HCT116 (cell line): ENCODE data around the gene ACOT7.

Experiments used
- CTCF ChIP-seq, 3 experiments: fragments of 200-600 bp in 1 of 3; sonication (generic) in 1 of 3; IDR thresholded peaks in 2 of 3; conservative IDR thresholded peaks in 1 of 3; 2 replicates each; pipeline ENCODE4 v1.5.1; 2012 to 2017; ENCODE audit warnings: low read depth in 2 of 3, low read length in 2 of 3, antibody characterized with exemption in 1 of 3, borderline replicate concordance in 1 of 3, control low read depth in 1 of 3, mild to moderate bottlenecking in 1 of 3, mixed read lengths in 1 of 3, mixed run types in 1 of 3, moderate library complexity in 1 of 3; ENCODE audit not compliant: insufficient read depth in 1 of 3
- EZH2 ChIP-seq: fragments of 200-600 bp; sonication (generic); IDR thresholded peaks from 2 replicates; pipeline ENCODE4 v1.6.1; 2017; ENCODE audit warnings: antibody characterized with exemption, mixed run types
- RAD21 ChIP-seq: IDR thresholded peaks from 2 replicates; pipeline ENCODE4 v1.6.1; 2012; ENCODE audit warnings: low read depth, mild to moderate bottlenecking

- no peak for TF ChIP-seq CTCF (IDR thresholded peaks at IDR 0.05 in 2 of 3, conservative IDR thresholded peaks at IDR 0.05 in 1 of 3; ENCODE audit: borderline replicate concordance in 1 of 3, insufficient read depth in 1 of 3, low read depth in 2 of 3, low read length in 2 of 3)
- no peak for TF ChIP-seq EZH2
- TF ChIP-seq RAD21, result no peak
Observed at GRCh38 chr1:6408023-6408422, 14.5 kb upstream of the ACOT7 start.
